C1 segment of cervical spinal cord (tissue), 14 donors: ENCODE data around the gene NOP58.
A peak's percentile ranks its signal among the peaks of the same experiment; 100 is the strongest.
"Not testable (repeated sequence)": the region's sequence is repeated elsewhere in the genome, so short reads cannot be mapped to it uniquely, and the experiment has no call there.

ENCODE experiments used
- DNase-seq, 14 donors: peaks; one replicate each; lab custom pipeline; 2025; lab: John Stamatoyannopoulos, UW

Gene NOP58

GRCh38 chr2:202306034-202306433 is 40.5 kb downstream of the NOP58 start:
- no peak for DNase-seq

GRCh38 chr2:202307690-202308089 is 42.1 kb downstream of the NOP58 start:
- DNase-seq = no peak

- DNase-seq = no peak
These were observed 46.3 kb downstream of the NOP58 start for GRCh38 chr2:202311823-202312388.

- no peak for DNase-seq
These were observed 48.6 kb downstream of the NOP58 start for GRCh38 chr2:202314116-202314515.

GRCh38 chr2:202317080-202317857 is 51.7 kb downstream of the NOP58 start:
- peak in 6 of 14 donors; percentile 0 to 17 (median 6) for DNase-seq

GRCh38 chr2:202320362-202320761 is 54.8 kb downstream of the NOP58 start:
- DNase-seq = not testable (repeated sequence)

- DNase-seq = no peak
These were observed 56.9 kb downstream of the NOP58 start for GRCh38 chr2:202322435-202322834.

GRCh38 chr2:202327858-202328257 is 62.3 kb downstream of the NOP58 start:
- DNase-seq = no peak

GRCh38 chr2:202335791-202336467 is 70.4 kb downstream of the NOP58 start:
- DNase-seq = no peak

- DNase-seq = no peak
These were observed 71.6 kb downstream of the NOP58 start for GRCh38 chr2:202337151-202337550.

- DNase-seq = no peak
These were observed 72.3 kb downstream of the NOP58 start for GRCh38 chr2:202337706-202338346.

GRCh38 chr2:202339071-202339870 is 73.7 kb downstream of the NOP58 start:
- no peak for DNase-seq

GRCh38 chr2:202344178-202344577 is 78.6 kb downstream of the NOP58 start:
- DNase-seq = no peak

GRCh38 chr2:202346180-202346579 is 80.6 kb downstream of the NOP58 start:
- no peak for DNase-seq
